Lower leg skin (tissue), 3 donors: Measurements from ENCODE around the gene TRAPPC14.

ENCODE experiments used
- CTCF ChIP-seq, 3 donors: fragments of 450-650 bp; IDR thresholded peaks; one replicate each; pipeline ENCODE4 v1.5.1; 2016; ENCODE audit warnings: antibody characterized with exemption in 3 of 3, mild to moderate bottlenecking in 3 of 3, moderate library complexity in 2 of 3
- POLR2A ChIP-seq, 2 donors: fragments of 450-650 bp; IDR thresholded peaks; one replicate each; pipeline ENCODE4 v1.6.1; 2016 to 2017; ENCODE audit warnings: antibody characterized with exemption in 2 of 2, mild to moderate bottlenecking in 1 of 2, moderate library complexity in 1 of 2

GRCh38 chr7:100109521-100110163 lies 48.9 kb downstream of the TRAPPC14 start:
- TF ChIP-seq CTCF (IDR thresholded peaks at IDR 0.05) (no peak), POLR2A (IDR thresholded peaks at IDR 0.05) (no peak)
